KMS-11 (cell line): ENCODE results near the gene NMBR.
"Not testable (repeated sequence)": the region's sequence is repeated elsewhere in the genome, so short reads cannot be mapped to it uniquely, and the experiment has no call there.

Experiments used
- H2AFZ ChIP-seq: fragments of 200-600 bp; sonication (generic); 2 replicates; pipeline ENCODE4 v1.6.1; 2016; ENCODE audit warnings: antibody characterized with exemption, mixed run types, low read depth
- H3K27ac ChIP-seq: fragments of 200-600 bp; sonication (generic); 2 replicates; pipeline ENCODE4 v1.6.1; 2016; ENCODE audit warnings: mild to moderate bottlenecking, mixed run types
- H3K27me3 ChIP-seq: fragments of 200-600 bp; sonication (generic); 2 replicates; pipeline ENCODE4 v1.6.1; 2017; ENCODE audit warnings: mild to moderate bottlenecking, low read depth, mixed run types, moderate library complexity; ENCODE audit not compliant: insufficient read depth
- H3K36me3 ChIP-seq: fragments of 200-600 bp; sonication (generic); 2 replicates; pipeline ENCODE4 v1.6.1; 2017; ENCODE audit warnings: mild to moderate bottlenecking, mixed run types; ENCODE audit not compliant: insufficient read depth
- H3K4me1 ChIP-seq: fragments of 200-600 bp; sonication (generic); 2 replicates; pipeline ENCODE4 v1.6.1; 2016; ENCODE audit warnings: mild to moderate bottlenecking, low read depth, mixed run types; ENCODE audit not compliant: poor library complexity, severe bottlenecking
- H3K4me2 ChIP-seq: fragments of 200-600 bp; sonication (generic); 2 replicates; pipeline ENCODE4 v1.7.0; 2016; ENCODE audit warnings: mild to moderate bottlenecking, mixed run types
- H3K4me3 ChIP-seq: fragments of 200-600 bp; sonication (generic); IDR thresholded peaks from 2 replicates; pipeline ENCODE4 v1.6.1; 2017; ENCODE audit warnings: low read depth, low read length, mixed read lengths; ENCODE audit not compliant: insufficient read depth
- H3K79me2 ChIP-seq: fragments of 200-600 bp; sonication (generic); 2 replicates; pipeline ENCODE4 v1.6.1; 2016; ENCODE audit warnings: low read depth, mixed run types; ENCODE audit not compliant: insufficient read depth
- H3K9ac ChIP-seq: fragments of 200-600 bp; sonication (generic); 2 replicates; pipeline ENCODE4 v1.6.1; 2016; ENCODE audit warnings: mild to moderate bottlenecking, mixed run types
- H4K20me1 ChIP-seq: fragments of 200-600 bp; sonication (generic); 2 replicates; pipeline ENCODE4 v1.6.1; 2016; ENCODE audit warnings: mild to moderate bottlenecking, mixed run types; ENCODE audit not compliant: insufficient read depth
- TF ChIP-seq, protein P1 (sequence below): fragments of 200-600 bp; sonication (generic); conservative IDR thresholded peaks from 2 replicates; pipeline ENCODE4 v1.6.1; 2017; ENCODE audit warnings: low read depth, mild to moderate bottlenecking, antibody characterized with exemption, low read length, moderate library complexity, mixed read lengths

NMBR gene

GRCh38 chr6:142165227-142165626 lies 18.3 kb upstream of the NMBR start:
- Histone ChIP-seq H3K4me2 (no peak overlapping the region), H3K79me2 (peaks cover 31% of the 10 kb centered on the region), H3K9ac (no peak overlapping the region), H2AFZ (no peak overlapping the region), H3K4me1 (no peaks in the 10 kb centered on the region), H4K20me1 (0 out of 2 replicates have a peak, but pooled peaks cover 2% of the 10 kb centered on the region), H3K27ac (no peak overlapping the region), H3K27me3 (no peaks in the 10 kb centered on the region), H3K4me3 (no peak overlapping the region), H3K36me3 (0 out of 2 replicates have a peak, but pooled peaks cover 2% of the 10 kb centered on the region)
- TF ChIP-seq, protein P1, sequence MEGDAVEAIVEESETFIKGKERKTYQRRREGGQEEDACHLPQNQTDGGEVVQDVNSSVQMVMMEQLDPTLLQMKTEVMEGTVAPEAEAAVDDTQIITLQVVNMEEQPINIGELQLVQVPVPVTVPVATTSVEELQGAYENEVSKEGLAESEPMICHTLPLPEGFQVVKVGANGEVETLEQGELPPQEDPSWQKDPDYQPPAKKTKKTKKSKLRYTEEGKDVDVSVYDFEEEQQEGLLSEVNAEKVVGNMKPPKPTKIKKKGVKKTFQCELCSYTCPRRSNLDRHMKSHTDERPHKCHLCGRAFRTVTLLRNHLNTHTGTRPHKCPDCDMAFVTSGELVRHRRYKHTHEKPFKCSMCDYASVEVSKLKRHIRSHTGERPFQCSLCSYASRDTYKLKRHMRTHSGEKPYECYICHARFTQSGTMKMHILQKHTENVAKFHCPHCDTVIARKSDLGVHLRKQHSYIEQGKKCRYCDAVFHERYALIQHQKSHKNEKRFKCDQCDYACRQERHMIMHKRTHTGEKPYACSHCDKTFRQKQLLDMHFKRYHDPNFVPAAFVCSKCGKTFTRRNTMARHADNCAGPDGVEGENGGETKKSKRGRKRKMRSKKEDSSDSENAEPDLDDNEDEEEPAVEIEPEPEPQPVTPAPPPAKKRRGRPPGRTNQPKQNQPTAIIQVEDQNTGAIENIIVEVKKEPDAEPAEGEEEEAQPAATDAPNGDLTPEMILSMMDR = no peak

GRCh38 chr6:142162780-142163179 lies 15.9 kb upstream of the NMBR start:
- H3K27me3 ChIP-seq = no peaks in the 10 kb centered on the region
- H3K4me1 ChIP-seq = no peaks in the 10 kb centered on the region
- H3K36me3 ChIP-seq = no peaks in the 10 kb centered on the region
- no peak overlapping the region for H3K27ac ChIP-seq
- peaks cover 46% of the 10 kb centered on the region for H3K79me2 ChIP-seq
- no peak overlapping the region for H3K4me2 ChIP-seq
- TF ChIP-seq, protein P1 = no peak
- no peak overlapping the region for H3K4me3 ChIP-seq
- H3K9ac ChIP-seq = no peak overlapping the region
- H4K20me1 ChIP-seq = 0 out of 2 replicates have a peak, but pooled peaks cover 2% of the 10 kb centered on the region
- H2AFZ ChIP-seq = no peak overlapping the region

GRCh38 chr6:142156758-142157068 lies 9.8 kb upstream of the NMBR start:
- H3K4me2 ChIP-seq, H3K4me3 ChIP-seq, H4K20me1 ChIP-seq: not testable (repeated sequence)

DNA sequence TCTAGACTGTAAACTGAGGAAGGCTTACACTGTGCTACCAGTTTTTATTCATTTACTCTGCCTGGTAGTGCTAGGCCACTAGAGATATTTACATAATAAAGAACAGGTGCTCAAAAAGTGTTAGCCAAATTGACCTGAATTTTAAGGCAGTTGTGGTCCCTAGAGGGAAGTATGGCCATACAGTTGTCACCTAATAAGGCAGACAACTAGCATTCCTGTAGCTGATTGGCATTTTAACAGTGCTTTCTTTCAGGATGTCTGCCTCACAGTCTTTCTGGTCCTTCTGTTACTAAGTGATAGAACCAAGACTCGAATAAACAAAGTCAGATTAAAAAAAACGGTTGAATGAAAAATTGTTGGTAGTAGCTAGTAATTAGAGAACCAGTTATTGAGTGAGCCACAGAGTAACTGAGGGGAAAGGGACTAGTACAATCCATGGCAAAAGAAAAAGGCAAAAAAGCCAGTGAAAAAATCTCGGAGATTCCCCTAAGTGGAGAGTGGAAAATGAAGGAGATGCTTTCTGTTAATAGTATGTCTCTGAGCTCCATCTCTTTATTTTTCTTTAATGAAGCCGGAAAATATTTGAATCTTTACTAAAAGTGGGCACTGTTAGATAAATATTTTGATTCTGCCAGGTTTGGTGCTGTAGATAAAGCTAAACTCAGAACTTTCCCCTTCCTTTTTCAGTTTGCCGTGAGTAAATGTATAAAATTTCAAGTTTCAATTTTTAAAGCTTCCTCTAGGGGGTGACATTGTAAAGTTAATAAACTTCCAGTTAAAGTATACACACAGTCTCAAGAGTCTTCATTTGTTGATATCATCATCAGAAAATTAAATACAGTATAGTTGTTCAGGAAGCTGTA lies 9.2 kb upstream of the NMBR start:
- Histone ChIP-seq H3K79me2 (peaks cover 69% of the 10 kb centered on the region), H3K27me3 (no peaks in the 10 kb centered on the region), H3K36me3 (no peaks in the 10 kb centered on the region), H4K20me1 (0 out of 2 replicates have a peak, but pooled peaks cover 8% of the 10 kb centered on the region), H3K27ac (0 out of 2 replicates have a peak overlapping the region, but pooled peaks have one; percentile 12), H3K9ac (no peak overlapping the region), H3K4me1 (peaks cover 6% of the 10 kb centered on the region), H3K4me2 (no peak overlapping the region), H3K4me3 (no peak overlapping the region), H2AFZ (no peak overlapping the region; the same call in 1 of the 2 replicates)
- TF ChIP-seq, protein P1 = peak; percentile 74

More at GRCh38 chr6:142156758-142157068, 9.8 kb upstream of the NMBR start:
- not testable (repeated sequence) for H2AFZ ChIP-seq, H3K9ac ChIP-seq, H3K27ac ChIP-seq, H3K4me1 ChIP-seq, H3K36me3 ChIP-seq, H3K27me3 ChIP-seq
- TF ChIP-seq, protein P1 = 0 out of 2 replicates have a peak, but pooled peaks have one; percentile 25
- peaks cover 69% of the 10 kb centered on the region for H3K79me2 ChIP-seq
